HG02840 (cell line): Measurements from ENCODE around the gene SLC6A6.

ENCODE experiments used
- ATAC-seq: cut with Tn5 transposase; IDR thresholded peaks from one replicate; pipeline ENCODE4 v1.9.1; 2021; ENCODE audit warnings: mild to moderate bottlenecking, moderate library complexity, moderate number of reproducible peaks; ENCODE audit not compliant: unreplicated experiment, low FRiP score

Gene SLC6A6

GRCh38 chr3:14448756-14449727, 46.6 kb downstream of the SLC6A6 start:
- ATAC-seq = no peak

DNA sequence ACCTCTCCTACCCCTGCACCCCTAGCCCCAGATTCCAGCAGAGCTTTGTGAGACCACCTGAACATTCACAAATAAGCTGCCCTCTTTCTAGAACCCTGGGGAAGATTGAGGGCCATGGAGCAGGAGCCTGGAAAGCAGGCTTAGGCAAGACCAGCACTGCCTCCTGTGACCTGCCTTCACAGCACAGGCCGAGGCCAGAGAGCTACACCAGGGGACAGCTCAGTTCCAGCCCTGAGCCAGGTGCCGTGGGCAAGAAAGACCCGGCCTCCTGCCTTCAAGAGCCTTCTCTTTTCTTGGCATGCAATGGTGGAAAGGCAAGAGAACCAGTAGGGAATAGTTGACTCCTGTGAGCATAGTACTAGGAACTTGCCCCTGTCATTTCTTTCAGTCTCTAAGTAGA, 48.1 kb downstream of the SLC6A6 start:
- ATAC-seq = no peak

DNA sequence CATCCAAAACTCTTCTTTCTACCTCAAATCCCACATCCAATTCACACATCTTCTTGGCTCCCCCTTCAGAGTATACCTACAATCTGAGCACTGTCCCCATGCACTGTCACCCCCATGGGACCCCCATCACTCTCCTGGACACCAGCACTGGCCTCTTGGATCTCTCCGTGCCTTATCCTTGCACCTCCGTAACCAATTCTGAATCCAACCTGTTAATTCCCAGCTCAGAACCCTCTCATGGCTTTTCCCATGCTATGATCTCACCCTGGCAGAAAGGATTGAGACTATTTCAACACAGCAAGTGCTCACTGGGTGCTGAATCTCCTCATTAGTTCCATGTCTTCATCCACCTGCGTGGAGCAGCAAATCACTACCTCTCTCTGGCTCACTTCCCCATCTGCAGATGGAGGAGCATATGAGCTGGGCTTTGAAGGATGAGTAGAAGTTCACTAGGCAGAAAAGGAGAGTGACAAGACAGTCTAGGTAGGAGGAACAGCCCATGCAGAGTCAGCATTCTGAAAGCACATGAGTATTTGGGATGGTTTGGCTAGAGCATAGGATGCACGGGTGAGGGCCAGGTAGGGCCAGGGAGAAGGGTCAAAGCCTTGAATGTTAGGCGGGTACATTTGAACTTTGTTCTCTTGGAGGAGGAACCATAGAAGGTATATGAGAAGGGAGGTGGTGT, 48.7 kb downstream of the SLC6A6 start:
- ATAC-seq = no peak

- ATAC-seq = no peak
Measured at GRCh38 chr3:14451844-14452739, 49.7 kb downstream of the SLC6A6 start.

GRCh38 chr3:14452740-14453710, 50.6 kb downstream of the SLC6A6 start:
- no peak for ATAC-seq

- ATAC-seq = no peak
Measured at GRCh38 chr3:14453876-14454638, 51.7 kb downstream of the SLC6A6 start.

DNA sequence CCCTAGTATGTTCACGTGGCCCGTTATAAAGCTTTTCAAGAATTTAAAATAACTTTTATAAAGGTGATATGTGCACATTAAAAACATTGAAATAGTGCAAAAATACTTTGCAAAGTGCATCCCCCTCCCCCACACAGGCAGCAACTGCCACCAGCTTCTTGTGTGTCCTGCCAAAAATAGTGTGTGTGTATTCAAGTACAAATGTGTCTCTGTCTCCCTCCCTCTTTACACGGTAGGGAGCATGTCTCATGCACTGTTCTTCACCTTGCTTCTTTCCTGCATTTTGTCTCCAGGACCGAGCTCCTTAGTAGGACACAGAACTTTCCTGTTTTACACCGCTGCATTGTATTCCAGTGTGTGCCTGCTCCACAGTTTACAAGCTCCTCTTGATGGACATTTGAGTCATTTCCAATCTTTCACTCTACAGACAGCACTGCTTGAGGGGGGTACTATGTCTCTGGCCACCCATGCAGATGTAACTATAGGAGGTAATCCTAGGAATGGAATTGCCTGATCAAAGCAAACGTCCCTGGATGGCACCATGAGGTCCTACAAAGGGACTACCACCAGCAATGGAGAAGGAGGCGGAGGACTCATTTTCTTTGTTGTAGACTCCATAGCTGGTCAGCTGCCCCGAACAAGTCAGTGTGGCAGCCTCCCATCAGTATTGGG, 52.4 kb downstream of the SLC6A6 start:
- ATAC-seq = no peak

DNA sequence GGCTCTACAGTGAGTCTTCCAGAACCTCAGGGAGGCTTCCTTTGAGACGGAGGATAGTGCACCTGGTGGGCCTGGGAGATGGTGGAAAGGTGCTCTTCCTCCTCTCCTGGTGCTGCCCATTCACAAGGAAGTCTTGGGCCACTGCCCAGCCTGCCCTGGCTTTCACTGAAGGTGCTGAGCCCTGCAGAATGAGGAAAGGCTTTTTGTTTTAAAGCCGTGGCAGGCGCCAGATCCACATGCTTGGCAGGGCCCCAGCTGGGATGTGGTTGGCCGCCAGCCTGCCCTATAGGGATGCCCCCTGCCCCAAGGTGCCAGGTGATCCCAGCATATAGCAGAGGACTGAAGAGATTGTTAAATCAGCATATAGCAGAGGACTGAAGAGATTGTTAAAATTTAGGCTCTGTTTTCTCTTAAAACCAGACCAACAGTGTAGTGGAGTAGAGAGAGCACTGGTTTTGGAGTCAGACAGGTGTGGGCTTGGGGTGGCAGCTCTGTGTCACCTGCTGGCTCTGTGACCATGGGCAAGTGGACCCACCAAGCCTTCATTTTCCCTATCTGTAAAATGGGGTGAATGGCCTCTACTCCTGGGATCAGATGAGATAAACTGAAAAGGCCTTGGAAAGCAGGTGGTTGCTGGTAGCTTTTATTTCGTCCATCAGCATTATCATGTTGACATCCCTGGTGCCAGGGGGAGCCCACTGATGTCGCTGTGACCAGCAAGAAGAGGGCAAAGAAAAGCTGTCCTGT, 53.3 kb downstream of the SLC6A6 start:
- ATAC-seq = no peak

DNA sequence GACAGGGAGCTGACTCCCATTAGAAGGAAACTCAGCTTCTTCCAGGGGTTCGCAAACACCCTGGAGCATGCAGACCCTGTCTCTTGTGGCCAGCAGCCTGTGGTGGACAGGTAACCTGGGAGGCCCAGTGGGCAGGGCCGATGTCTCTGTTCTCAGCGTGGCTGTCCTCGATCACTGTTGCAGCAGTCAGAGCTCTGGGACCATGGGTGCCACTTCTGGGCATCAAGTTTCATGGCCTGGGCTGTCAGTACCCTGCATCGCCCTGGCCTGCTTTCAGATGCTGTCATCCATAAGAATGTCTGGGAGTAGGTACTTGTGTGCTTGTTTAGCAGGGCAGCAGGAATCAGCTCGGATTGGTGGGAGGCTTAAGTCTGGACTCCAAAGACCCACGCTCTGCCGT, 54.4 kb downstream of the SLC6A6 start:
- no peak for ATAC-seq

GRCh38 chr3:14457481-14457880, 55.1 kb downstream of the SLC6A6 start:
- no peak for ATAC-seq

DNA sequence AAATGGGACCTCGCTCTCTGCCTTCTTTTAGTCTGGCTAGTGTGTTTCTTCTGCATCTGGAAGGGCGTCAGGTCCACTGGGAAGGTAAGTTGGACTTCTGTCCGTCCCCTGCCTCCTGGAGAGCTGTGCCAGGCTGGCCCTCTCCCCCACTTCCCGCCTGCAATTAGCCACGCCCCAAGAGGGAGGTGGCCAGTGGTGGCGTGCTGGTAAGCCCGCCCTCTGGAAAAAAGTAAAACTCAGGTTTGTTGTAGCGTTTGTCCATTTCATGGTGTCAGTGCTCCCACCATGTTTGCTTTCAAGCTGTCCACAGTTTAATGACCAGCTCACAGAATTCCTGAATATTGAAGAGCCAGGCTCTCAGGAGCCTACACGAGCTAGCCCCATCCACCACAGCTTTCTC, 55.6 kb downstream of the SLC6A6 start:
- ATAC-seq = no peak

DNA sequence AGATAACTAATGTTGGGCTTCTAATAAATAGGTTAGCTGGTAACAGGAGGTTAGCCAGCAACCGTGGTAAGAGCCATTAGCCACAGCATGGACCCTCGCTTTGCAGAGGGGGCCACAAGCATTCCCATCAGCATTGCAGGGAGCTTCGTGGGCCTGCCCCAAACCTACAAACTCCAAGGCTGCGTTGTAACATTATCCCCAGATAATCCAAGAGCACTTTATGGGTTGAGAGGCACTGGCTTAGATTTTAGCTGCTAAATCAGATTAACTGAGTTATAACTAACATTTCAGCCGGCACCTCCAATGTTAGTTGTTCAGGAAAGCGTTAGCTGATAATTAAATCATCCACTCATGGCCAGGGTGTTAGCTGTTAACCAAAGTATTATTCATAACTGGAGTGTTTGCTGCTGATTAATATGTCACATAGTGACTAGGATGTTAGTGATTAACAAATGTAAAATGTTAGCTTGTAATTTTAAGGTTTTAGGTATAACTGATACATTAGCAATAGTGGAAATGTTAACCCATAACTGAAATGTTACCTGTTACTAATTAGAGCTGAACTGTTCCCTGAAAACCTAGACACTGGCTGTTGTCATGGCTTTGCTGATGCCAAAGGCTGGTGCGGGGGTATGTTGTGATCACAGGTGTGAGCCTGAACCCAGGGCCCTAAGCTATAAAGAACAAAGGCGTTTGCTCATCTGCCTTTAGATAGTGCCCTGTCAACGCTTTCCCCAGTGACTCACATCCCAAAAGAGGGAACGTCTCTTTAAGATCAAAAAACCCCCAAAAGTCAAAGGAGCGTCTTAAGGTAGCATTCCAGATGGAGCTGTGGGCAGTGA, 56.2 kb downstream of the SLC6A6 start:
- ATAC-seq = no peak

DNA sequence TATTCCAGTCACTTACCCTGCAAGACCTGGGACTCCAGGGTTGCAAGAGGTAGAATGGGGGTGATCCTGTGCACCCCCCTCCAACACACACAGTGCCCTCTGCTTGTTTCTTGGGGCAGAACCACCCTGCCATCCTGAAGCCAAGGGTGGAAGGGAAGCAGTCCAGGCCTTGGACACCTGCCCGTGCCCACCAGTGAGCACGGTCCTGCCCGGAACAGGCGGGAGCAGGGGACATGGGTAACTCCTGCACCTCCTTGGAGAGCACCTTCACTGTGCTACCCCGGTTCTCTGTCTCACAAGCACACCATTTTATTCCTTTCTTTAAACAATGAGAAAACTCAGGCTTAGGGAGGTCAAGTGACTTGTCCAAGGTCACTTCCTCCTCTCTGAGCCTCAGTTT, 57.0 kb downstream of the SLC6A6 start:
- ATAC-seq = no peak

GRCh38 chr3:14459787-14460186, 57.4 kb downstream of the SLC6A6 start:
- ATAC-seq = no peak

DNA sequence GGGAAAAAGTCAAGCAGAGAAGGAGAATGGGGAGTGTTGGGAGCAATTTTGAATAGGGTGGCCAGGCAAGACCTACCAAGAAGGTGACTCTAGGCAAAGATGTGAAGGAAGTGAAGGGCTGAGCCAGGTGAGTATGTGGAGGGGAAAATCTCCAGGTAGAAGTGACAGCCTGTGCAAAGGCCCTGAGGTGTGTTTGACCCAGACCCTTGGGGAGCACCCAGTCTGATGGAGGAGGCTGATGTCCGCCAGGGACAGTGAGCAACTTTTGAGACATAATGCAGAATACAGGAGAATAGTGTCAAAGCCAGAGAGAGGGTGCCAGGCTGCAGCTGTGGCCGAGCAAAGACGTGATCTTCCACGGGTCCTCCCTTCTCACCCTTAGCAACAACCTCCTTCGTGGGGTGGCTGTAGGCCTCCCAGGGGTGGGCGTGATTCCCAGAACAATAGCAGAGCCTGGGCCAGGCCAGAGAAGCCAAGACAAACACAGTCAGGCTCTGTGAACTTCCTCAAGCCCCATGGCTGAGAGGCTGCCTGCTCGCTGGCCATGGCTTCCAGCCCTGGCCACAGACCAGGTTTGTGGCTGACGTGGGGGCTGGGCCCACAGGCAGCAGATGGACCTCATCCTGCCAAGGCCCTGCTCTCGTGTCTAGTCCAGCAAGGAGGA, 58.1 kb downstream of the SLC6A6 start:
- no peak for ATAC-seq
